Measurements from ENCODE around the gene ARHGEF17.
"Not testable (repeated sequence)": the region's sequence is repeated elsewhere in the genome, so short reads cannot be mapped to it uniquely, and the experiment has no call there.

Gene ARHGEF17

DNA sequence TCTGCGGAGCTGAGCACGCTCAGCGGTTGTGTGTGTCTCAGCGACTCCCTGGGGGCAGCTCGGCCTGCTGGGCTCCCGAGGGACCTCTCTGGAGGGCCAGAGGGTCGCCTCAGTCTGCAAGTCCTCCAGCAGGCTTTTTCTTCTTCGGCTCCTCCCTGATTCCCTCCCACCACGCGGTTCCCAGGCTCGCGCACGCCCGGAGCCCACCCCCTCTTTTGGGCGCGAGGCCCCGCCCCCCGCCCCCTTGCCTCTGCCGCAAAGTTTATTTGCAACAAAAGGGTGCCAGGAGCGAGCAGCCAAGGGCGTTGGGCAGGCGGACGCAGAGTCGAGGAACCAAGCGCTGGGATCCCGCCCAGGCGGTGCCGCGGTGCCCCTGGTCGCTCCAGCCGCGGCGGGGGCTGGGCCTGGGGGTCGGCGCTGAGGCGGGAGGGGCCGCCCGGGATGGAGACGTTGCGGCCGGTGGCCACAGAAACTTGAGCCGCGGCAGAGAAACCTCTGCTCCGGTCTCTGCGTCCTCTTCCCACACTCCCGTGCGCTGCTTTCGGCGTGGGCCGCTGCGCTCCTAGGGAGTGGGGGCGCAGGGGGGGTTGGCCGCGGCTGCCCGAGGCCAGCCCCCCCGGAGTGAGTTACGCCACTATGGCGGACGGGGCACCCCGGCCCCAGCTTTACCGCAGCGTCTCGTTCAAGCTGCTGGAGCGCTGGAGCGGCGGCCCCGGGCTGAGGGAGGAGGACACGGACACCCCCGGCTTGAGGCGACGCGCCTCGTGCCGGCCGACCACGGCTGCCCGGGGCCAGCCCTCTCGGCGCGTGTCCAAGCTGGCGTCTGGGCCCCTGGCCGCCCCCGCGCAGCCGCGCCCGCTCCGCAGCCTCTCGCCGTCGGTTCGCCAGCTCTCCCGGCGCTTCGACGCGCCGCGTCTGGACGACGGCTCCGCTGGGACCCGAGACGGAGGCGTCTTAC is at the start of gene ARHGEF17:
Gene ARHGEF17 (plus strand): TSS at position 274 of the 958 bp plus-strand sequence. CDS start 363 bp downstream, at position 637.
- DNase-seq (ENCODE audit: low read depth in 2 of 2, low spot score in 1 of 2), result peak in 1 of 2 donors; percentile 27

DNA sequence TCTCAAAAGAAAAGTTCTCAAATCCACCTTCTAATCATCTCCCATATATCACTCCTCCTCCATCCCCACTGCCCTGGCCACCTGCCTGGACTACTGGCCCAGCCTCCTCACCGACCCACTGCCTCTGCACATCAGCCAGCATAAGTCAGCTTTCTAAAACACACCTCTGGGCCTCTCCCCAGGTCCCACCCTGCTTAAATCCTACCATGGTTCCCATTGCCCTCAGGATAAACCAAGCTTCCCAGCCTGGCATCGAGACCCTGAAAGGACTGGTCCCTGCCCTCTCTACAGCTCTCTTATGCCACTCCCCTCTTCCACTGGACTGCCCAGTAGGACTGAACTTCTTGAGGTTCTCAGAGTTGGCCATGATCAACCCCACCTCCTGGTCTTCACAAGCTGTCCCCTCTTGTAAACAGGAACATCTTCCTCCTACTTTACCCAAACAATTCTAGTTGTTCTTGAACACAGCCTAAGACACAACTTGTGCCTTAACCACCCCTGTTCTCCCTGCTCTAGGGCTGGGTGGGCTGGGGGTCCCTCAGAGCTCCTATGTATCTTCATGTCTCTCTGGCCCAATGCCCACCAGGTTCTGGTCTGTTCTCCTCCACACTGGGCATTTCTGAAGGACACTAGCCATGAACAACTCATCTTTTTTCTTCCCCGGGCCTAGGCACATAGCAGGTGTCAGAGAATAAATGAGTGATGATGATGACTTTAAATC is 48.5 kb upstream of the ARHGEF17 start:
- DNase-seq (ENCODE audit: low read depth in 2 of 2, low spot score in 1 of 2), result no peak

DNA sequence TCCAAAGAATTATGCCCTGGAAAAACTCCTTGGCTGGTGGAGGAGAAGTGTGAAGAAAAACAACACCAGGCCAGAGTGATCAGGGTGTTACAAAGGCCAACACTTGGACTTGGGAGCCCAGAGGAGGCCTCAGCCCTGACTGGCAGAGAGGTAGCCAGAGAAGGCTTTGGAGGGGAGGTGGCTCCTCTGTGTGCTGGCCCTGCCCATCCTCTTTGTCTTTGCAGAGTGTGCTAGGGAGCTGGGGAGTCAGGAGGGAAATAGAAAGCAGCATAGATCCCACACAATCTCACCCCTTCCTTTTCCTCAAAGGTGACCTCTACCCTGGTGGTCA is 48.0 kb upstream of the ARHGEF17 start:
- no peak for DNase-seq (ENCODE audit: low read depth in 2 of 2, low spot score in 1 of 2)

GRCh38 chr11:73262851-73263495 is 45.1 kb upstream of the ARHGEF17 start:
- DNase-seq (ENCODE audit: low read depth in 2 of 2, low spot score in 1 of 2), result no peak

GRCh38 chr11:73263640-73264039 is 44.4 kb upstream of the ARHGEF17 start:
- DNase-seq (ENCODE audit: low read depth in 2 of 2, low spot score in 1 of 2), result no peak

- DNase-seq (ENCODE audit: low read depth in 2 of 2, low spot score in 1 of 2), result no peak
These were observed 42.7 kb upstream of the ARHGEF17 start for GRCh38 chr11:73265278-73265810.

GRCh38 chr11:73265853-73266645 is 42.0 kb upstream of the ARHGEF17 start:
- no peak for DNase-seq (ENCODE audit: low read depth in 2 of 2, low spot score in 1 of 2)

DNA sequence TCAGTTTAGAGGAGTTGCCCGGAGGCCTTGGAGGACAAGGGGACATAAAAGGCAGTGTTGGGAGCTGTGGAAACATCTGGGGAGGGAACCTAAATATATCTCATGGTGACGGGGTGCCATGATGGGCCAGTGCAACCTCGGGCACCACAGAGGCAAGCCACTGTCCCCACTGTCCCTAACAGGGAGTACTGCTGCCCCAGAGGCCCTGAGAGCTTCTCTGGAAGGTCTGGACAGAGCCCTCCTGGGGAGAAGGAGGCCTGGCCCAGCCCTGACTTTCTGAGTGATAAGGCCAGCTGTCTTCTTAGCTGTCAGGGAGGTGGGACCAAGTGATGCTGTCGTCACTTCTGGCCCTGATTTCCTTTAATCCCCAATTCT is 41.4 kb upstream of the ARHGEF17 start:
- no peak for DNase-seq (ENCODE audit: low read depth in 2 of 2, low spot score in 1 of 2)

DNA sequence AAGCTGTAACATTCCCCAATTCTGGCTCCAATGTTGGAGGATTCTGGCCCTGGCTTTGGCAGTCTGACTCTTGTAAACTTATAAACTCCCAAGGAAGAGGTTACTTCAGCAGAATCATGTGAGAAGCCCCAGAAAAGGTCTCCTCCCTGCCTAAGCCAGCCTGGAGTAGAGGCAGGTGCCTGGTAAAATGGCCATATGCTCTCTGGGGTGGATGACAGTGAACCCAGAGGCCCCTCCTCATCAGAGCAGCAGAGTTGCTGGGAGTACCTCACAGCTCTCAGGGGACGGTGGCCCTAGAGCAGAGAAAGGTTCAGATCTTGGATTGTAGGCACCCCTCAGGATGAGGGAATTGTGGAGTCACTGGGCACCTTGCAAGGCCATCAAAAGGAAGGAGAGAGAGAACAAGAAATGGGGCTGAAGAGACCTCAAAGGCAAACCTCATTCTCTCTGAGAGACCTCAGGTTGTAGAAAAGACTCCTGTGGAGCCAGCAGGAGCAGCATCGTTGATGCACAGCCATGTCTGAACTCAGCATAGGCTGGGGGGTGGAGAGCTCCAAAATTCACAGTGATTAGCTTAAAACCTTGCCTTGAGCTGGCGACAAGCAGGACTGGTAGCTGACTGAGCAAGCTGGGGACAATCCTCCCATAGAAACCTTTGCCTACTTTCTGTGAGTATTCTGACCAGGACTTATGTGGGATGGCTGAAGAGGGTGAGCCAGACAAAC is 40.8 kb upstream of the ARHGEF17 start:
- DNase-seq (ENCODE audit: low read depth in 2 of 2, low spot score in 1 of 2), result no peak

GRCh38 chr11:73267906-73268540 is 40.1 kb upstream of the ARHGEF17 start:
- DNase-seq (ENCODE audit: low read depth in 2 of 2, low spot score in 1 of 2), result no peak

DNA sequence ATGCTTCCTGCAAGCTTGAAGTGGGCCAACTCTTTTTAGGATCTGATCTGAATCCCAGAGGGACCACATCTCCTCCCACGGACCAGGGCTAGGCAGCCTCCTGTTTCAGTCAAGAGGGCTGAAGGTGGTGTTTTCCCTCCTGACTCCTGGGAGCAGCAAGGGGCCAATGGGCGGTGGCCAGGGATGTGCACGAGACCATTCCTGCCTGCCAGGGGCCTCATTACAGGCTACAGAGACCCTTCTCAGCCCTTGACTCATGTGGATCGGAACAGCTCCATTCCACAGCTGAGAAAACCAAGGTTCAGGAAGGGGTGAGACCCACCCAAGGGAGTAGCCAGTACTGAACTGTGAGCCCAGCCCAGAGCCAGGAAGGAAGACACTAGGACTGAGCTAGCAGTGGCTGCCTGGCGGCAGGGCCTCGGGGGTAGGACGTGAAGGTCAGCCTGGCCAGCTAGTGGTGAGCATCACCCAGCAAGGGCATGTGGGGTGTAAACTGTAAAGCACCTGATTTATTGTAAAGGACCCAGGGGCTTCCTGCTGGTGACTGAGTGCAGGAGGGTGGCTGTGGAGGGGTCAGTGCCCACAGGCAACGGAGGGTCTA is 39.3 kb upstream of the ARHGEF17 start:
- no peak for DNase-seq (ENCODE audit: low read depth in 2 of 2, low spot score in 1 of 2)

DNA sequence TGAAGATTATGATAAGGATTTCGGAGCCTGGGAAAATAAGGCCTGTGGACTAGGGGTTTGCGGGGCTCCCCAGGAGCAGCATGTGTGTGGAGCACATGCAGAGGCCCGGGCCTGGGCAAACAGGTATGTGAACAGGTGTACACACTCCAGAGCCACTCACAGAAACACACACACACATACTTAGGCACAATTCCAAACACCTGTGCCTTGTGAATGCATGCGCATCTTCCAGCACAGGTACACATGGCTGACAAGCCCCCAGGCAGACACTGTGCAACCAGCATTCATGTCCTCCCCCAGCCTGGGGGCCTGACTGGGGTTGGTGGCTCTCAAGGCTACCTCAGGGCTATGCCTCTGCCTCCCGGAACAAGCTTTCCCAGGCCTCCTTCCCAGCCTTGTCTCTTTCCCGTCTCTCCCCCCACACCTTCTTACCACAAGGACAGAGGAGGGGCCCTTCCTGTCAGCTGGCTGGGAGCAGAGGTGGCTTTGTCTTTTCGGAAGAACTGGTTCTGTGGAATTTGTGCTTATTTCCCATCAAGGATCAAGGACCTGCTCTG is 38.5 kb upstream of the ARHGEF17 start:
- DNase-seq (ENCODE audit: low read depth in 2 of 2, low spot score in 1 of 2), result no peak

DNA sequence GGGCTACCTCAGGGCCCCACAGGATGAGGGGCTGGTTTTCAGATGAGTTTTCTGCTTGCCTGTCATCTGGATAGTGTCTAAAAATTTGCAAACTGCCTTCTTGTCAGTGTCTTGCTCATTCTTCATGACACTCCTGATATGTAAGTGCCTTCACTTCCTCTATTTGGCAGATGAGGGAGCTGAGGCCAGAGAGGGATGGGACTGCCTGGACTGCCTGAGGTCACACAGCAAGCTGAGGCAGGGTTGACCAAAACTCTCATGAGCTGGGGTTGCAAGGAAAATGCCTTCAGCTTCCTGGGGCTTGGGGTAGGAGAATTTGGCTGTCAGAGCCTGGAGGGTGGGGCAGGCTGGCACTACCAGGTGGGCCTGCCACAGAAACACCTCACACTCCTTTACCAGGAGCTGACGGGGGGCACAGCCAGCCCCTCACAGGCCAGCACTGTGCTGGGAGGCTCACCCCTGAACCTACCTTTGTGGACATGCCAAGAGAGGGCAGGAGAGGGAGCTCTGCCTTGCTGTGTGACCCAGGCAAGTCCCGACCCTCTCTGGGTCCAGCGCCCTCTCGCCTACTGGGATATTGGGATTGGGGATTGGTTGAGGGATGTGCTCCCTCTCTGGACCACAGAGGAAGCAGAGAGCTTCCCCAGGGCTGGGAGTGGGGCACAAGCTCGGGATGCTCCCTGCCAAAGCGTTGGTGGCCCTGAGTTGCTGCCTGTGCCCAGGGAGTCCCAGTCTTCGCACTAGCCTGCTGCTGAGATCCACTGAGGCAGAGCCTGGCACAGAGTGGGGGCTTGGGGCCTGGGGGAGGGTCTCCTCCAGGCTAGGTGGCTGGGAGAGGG is 37.8 kb upstream of the ARHGEF17 start:
- DNase-seq (ENCODE audit: low read depth in 2 of 2, low spot score in 1 of 2), result no peak

DNA sequence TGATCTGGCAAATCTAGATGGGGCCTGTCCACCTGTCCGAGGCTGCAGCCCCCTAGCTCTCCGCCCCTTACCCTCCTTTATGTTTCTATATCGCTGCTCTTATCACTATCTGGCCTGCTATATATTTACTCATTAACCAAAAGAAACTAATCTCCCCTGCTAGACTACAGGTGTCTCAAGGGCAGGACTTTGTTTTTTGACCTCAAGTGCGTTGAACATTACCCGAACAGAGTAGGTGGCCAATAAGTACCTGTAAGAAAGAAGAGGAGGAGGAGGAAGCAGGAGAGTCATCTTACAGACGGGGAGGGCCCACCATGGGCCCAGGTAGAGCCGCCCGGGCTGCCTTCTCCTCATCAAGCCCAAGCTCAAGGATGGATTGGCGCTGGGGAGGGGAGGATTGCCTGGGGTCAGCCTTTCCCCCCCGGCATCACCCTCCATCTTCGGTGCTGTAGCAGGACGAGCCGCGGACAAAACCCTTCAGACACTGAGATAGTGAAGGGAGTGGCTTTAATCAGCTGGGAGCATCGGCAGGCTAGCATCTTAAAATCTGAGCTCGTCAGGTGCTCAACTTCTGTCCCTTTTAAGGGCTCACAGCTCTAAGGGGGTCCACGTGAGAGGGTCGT is 37.1 kb upstream of the ARHGEF17 start:
- DNase-seq (ENCODE audit: low read depth in 2 of 2, low spot score in 1 of 2), result no peak

DNA sequence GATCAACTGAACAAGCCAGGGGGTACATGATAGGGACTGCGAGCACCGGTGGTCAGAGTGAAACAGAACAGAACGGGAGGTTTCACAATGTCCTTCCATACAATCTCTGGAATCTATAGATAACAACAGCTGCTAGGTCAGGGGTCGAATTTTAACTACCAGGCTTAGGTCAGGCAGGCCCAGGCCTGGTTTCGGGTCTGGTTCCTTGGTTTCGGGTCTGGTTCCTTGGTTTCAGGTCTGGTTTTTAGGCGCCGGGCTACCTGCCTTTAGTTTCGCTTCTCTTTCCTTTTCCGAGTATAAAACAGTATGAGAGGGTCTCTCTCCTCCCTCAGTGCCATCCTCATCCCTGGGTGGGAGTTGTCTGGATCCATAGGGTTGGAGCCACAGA is 36.6 kb upstream of the ARHGEF17 start:
- DNase-seq (ENCODE audit: low read depth in 2 of 2, low spot score in 1 of 2), result not testable (repeated sequence)

DNA sequence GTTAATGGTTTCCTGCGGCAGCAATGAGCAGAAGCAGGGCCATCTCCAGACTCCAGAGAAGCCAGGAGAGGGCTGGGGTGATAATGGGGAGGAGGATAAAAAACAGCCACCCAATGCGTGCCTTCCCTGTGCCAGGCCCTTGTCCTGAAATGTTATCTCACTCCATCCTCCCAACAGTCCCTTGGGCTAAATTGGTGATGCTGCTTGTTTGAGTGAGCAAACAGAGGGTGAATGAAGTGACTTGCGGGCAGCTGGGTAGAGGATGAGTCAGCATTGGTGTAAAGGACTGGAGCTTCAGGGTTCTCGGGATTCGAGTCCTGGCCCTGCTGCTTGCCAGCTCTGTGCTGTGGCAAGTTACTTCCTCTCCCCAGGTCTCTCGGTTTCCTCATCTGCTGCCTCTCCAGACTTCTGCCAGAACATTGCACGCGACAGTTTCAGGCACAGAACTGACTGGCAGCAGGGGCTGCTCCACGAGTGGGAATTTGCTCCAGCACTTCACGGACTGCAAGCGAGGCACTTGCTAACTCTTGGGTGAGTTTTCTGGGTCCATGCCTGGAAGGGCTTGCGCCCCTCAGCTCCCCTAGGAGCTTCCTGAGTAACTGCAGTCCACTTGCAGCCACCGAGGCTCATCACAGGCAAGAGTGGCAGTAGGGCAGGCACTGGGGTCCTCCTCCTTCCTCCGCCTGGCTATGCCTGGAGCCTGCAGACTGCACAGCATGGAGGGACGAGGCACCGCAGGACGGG is 36.0 kb upstream of the ARHGEF17 start, which contains the start of gene P2RY6:
Gene P2RY6 (plus strand): TSS at position 403 of the 744 bp plus-strand sequence. CDS start 24,181 bp downstream, outside the sequence.
- DNase-seq (ENCODE audit: low read depth in 2 of 2, low spot score in 1 of 2), result no peak

DNA sequence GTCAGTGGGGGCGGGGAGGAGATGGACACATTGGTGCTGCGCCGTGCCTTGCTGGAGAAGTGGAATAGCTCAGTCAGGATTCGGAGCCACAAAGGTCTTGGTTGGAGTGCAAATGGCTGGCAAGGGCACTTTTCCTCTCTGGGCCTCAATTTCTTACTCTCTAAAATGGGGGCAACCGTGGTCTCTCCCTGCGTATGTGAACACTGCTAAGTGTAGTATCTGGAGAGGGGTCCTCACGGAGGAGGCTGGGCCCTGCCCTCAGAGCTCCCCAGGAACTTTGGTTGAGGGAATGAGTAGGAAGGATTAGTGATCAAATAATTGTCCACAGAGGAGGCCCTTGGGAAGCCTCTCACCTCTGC is 35.4 kb upstream of the ARHGEF17 start:
- DNase-seq (ENCODE audit: low read depth in 2 of 2, low spot score in 1 of 2), result no peak

All from stimulated activated CD8-positive, alpha-beta memory T cell treated with anti-CD3 and anti-CD28 coated beads, Interleukin-4, amount 100 ng/mL, for 4 hours (primary cell).